Left lung (tissue), 10 donors: ENCODE results near the gene PPM1N. TPM values are rescaled to one million over a fixed set of nuclear protein-coding genes. Genes with fewer than 3 reads are reported as not detected.

Experiments used
- ATAC-seq: fragments of 200-7000 bp; cut with Tn5 transposase; one replicate; pipeline ENCODE4 v1.9.1; 2020; ENCODE audit warnings: moderate library complexity
- DNase-seq, 4 donors: peaks; one replicate each; pipeline ENCODE4 v3.0.0-alpha.2; 2013 to 2020
- H3K27ac ChIP-seq, 2 donors: fragments of 200-600 bp; sonication (generic) in 1 of 2; one replicate each; pipeline versions ENCODE4 v1.5.0 to v1.8.0; 2020 to 2021
- H3K27me3 ChIP-seq, 2 donors: fragments of 200-600 bp; sonication (generic) in 1 of 2; one replicate each; pipeline versions ENCODE4 v1.5.0 to v1.8.0; 2020 to 2021
- H3K36me3 ChIP-seq, 2 donors: fragments of 200-600 bp; sonication (generic) in 1 of 2; one replicate each; pipeline versions ENCODE4 v1.5.0 to v1.8.0; 2020 to 2021
- H3K4me1 ChIP-seq, 2 donors: fragments of 200-600 bp; one replicate each; pipeline ENCODE4 v1.8.0; 2021
- H3K4me3 ChIP-seq, 2 donors: fragments of 200-600 bp; sonication (generic) in 1 of 2; one replicate each; pipeline versions ENCODE4 v1.5.0 to v1.8.0; 2020 to 2021; ENCODE audit warnings: mild to moderate bottlenecking in 1 of 2
- H3K9me3 ChIP-seq, 2 donors: fragments of 200-600 bp; sonication (generic) in 1 of 2; one replicate each; pipeline versions ENCODE4 v1.5.0 to v1.8.0; 2020 to 2021
- intact Hi-C, 2 donors: fragments of 100-400 bp; cut with DNase I; formaldehyde crosslinking; loops; one replicate each; pipeline versions ENCODE4 v1.11.2 to v1.14.2; 2022
- polyA plus RNA-seq, 6 donors: library from polyadenylated mRNA; unstranded; fragments of 120-200 nt; gene quantifications; one replicate each; pipeline ENCODE4 v1.2.1, GENCODE V29; 2013; ENCODE audit not compliant: insufficient read length in 6 of 6
- total RNA-seq, 2 donors: library from RNA; stranded (reverse); fragmentation: NEBNext Ultra II Directional; extraction: Animal tissue kit (Norgen Biotek cat#: 25700); gene quantifications; one replicate each; pipeline ENCODE4 v1.2.1, GENCODE V29; 2021
- TF ChIP-seq, protein P1 (sequence below), 2 donors: fragments of 200-600 bp; sonication (generic) in 1 of 2; IDR thresholded peaks; one replicate each; pipeline versions ENCODE4 v1.5.0 to v1.8.0; 2021; ENCODE audit warnings: antibody characterized with exemption in 2 of 2
- donor health status: DM: no; HTN: yes; CAD: no.
- donor health status: DM: no; HTN: no; CAD: no.

Gene PPM1N
- total and polyA plus RNA-seq, 8 donors, result 0.17 to 2.1 (median 0.34) TPM

DNA sequence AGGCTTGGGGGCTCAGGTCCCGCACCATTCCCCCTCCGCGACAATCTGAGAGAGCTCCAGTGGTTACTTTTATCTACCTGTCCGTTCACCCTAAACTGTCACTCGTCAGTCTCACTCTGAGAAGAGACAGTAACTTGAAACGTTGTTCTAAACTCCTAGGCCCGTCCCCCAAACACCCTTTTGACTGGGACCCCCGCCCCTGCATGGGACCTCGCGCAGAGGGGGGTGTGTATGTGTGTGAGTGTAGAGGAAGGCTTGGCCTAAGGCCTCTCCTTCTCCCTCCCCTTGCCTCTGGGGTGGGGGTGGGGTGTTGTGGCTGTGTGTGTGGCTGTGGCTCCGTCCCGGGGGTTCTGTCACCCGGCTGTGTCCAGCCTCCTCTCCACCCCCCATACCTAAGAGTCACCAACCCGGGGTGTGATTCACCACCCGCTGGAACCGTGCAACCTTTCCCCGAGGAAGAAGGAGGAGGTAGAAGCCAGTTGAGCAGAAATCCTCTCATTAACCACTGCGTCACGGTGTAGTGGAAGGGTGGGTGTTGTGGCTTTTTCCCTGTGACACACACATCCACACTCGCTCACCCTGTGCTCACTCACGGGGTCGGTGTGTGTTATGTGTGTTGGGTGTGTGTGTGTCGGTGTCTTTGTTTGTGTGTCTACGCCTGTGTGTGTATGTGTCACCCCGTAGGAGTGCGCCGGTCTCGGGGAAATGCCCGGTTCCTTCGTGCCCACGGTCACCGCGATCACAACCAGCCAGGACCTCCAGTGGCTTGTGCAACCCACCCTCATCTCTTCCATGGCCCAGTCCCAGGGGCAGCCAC lies 28.1 kb upstream of the PPM1N start:
- Histone ChIP-seq H3K4me1 (peaks cover 19 to 42% of the 10 kb centered on the region in 2 donors), H3K27me3 (peaks cover 0 to 54% of the 10 kb centered on the region in 2 donors), H3K36me3 (peaks cover 0 to 16% of the 10 kb centered on the region in 2 donors), H3K4me3 (peak overlapping the region; percentile 58 to 59), H3K9me3 (no peaks in the 10 kb centered on the region), H3K27ac (peak overlapping the region; percentile 83 to 98)
- intact Hi-C loops, result no loop called here
- ATAC-seq, result no peak
- DNase-seq, result peak in 2 of 4 donors; percentile 69 to 76
- TF ChIP-seq, protein P1, sequence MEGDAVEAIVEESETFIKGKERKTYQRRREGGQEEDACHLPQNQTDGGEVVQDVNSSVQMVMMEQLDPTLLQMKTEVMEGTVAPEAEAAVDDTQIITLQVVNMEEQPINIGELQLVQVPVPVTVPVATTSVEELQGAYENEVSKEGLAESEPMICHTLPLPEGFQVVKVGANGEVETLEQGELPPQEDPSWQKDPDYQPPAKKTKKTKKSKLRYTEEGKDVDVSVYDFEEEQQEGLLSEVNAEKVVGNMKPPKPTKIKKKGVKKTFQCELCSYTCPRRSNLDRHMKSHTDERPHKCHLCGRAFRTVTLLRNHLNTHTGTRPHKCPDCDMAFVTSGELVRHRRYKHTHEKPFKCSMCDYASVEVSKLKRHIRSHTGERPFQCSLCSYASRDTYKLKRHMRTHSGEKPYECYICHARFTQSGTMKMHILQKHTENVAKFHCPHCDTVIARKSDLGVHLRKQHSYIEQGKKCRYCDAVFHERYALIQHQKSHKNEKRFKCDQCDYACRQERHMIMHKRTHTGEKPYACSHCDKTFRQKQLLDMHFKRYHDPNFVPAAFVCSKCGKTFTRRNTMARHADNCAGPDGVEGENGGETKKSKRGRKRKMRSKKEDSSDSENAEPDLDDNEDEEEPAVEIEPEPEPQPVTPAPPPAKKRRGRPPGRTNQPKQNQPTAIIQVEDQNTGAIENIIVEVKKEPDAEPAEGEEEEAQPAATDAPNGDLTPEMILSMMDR (IDR thresholded peaks at IDR 0.05), result no peak

DNA sequence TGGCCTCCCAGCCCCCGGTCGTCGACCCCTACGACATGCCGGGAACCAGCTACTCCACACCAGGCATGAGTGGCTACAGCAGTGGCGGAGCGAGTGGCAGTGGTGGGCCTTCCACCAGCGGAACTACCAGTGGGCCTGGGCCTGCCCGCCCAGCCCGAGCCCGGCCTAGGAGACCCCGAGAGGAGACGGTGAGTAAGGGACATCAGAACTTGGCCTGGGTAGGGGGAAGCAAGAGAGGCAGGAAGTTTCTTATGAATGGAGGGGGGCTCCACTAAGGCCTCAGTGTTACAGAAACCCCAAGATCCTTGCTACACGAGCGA lies 27.5 kb upstream of the PPM1N start:
- peaks cover 0 to 58% of the 10 kb centered on the region in 2 donors for H3K27me3 ChIP-seq
- no peaks in the 10 kb centered on the region for H3K9me3 ChIP-seq
- no peak overlapping the region for H3K27ac ChIP-seq
- peaks cover 0 to 16% of the 10 kb centered on the region in 2 donors for H3K36me3 ChIP-seq
- TF ChIP-seq, protein P1 (IDR thresholded peaks at IDR 0.05), result no peak
- intact Hi-C loops, result no loop called here
- no peak for DNase-seq
- no peak for ATAC-seq
- peaks cover 19 to 42% of the 10 kb centered on the region in 2 donors for H3K4me1 ChIP-seq
- no peak overlapping the region for H3K4me3 ChIP-seq

DNA sequence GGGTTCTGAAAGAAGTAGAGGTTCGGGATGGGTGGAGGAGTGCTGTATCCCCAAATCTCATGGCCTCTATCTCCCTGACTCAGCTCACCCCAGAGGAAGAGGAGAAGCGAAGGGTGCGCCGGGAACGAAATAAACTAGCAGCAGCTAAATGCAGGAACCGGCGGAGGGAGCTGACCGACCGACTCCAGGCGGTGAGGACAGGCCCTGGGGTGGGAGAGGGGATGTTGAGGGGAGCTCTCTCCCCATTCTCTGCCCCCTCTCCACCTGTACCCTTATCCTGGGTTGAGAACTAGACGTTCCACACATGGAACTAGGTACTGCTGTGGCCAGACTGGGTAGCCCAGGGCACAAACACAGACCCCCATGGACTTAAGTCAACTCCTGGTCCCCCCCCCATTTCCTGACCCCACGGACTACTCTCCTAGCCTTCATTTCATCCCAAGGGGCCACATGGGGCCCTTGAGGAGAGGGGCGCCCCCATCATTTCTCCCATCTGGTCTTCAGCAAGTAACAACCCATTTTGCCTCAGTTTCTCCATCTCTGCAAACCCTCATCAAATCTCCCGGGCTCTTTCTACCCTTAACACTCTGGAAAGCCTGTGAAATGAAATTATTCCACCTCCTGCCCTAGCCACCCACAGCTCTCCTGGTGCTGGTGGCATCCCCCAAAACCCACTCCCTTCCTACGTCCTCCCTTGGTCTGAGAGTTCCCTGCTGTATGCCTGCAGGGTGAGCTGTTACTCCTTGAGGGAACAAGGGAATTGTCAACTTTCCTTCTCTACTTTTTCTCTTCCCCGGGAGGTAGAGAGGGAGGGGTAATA lies 26.9 kb upstream of the PPM1N start:
- DNase-seq (peak in 1 of 4 donors; percentile 39), ATAC-seq (no peak)
- Histone ChIP-seq H3K9me3 (no peaks in the 10 kb centered on the region), H3K36me3 (peaks cover 0 to 16% of the 10 kb centered on the region in 2 donors), H3K4me1 (peaks cover 19 to 42% of the 10 kb centered on the region in 2 donors), H3K4me3 (no peak overlapping the region), H3K27me3 (peaks cover 0 to 57% of the 10 kb centered on the region in 2 donors), H3K27ac (no peak overlapping the region)
- TF ChIP-seq, protein P1 (IDR thresholded peaks at IDR 0.05), result no peak
- intact Hi-C loops, result no loop called here

DNA sequence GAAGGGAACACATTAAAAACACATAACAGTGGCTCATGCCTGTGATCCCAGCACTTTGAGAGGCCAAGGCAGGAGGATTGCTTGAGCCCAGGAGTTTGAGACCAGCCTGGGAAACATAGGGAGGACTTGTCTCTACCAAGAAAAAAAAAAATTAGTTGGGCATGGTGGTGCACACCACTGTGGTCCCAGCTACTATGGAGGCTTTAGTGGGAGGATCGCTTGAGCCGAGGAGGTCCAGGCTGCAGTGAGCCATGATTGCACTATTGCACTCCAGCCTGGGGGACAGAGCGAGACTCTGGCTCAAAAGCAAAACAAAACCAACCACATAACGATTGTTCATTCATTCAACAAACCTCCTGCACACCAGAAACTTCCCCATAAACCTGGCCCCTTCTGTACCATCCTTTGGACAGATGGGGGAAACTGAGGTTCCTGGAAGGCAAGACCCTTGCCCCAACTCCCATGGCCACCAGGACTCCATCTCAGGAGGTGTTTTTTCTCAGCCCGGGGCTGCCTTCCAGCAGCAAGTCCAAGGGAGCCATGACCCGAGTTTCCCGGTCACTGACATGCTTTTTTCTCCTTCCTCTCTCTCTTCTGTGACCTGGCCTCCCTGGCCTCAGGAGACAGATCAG lies 26.2 kb upstream of the PPM1N start:
- DNase-seq (no peak), ATAC-seq (no peak)
- TF ChIP-seq, protein P1 (IDR thresholded peaks at IDR 0.05), result no peak
- peaks cover 16 to 39% of the 10 kb centered on the region in 2 donors for H3K4me1 ChIP-seq
- peaks cover 0 to 57% of the 10 kb centered on the region in 2 donors for H3K27me3 ChIP-seq
- no peaks in the 10 kb centered on the region for H3K9me3 ChIP-seq
- H3K4me3 ChIP-seq, result no peak overlapping the region
- intact Hi-C loops, result no loop called here
- no peak overlapping the region for H3K27ac ChIP-seq
- peaks cover 0 to 16% of the 10 kb centered on the region in 2 donors for H3K36me3 ChIP-seq
